HG02642 (cell line): ENCODE results near the gene HARS2.
"Not testable (repeated sequence)": the region's sequence is repeated elsewhere in the genome, so short reads cannot be mapped to it uniquely, and the experiment has no call there.

Experiments used
- ATAC-seq: cut with Tn5 transposase; IDR thresholded peaks from one replicate; pipeline ENCODE4 v1.9.1; 2021; ENCODE audit warnings: mild to moderate bottlenecking; ENCODE audit not compliant: unreplicated experiment, poor library complexity

Gene HARS2

DNA sequence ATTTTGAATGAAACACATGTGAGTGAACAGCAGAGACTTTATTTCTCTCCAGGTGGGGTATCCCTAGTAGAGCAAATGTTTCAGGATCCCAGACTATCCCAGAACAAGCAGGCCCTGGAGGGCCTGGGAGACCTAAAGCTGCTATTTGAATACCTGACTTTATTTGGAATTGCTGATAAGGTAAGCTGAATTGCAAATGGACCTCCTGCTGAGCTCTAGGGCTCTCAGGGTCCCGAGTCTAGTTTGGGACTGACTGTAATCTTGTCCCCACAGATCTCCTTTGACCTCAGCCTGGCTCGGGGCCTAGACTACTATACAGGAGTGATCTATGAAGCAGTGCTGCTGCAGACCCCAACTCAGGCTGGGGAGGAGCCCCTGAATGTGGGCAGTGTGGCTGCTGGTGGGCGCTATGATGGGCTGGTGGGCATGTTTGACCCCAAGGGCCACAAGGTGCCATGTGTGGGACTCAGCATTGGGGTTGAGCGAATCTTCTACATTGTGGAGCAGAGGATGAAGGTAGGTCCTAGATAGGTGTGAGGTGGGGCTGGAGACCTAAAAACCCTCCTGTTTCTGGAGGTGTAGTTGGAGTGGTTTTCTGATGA is 5.7 kb downstream of the HARS2 start:
- ATAC-seq: no peak

DNA sequence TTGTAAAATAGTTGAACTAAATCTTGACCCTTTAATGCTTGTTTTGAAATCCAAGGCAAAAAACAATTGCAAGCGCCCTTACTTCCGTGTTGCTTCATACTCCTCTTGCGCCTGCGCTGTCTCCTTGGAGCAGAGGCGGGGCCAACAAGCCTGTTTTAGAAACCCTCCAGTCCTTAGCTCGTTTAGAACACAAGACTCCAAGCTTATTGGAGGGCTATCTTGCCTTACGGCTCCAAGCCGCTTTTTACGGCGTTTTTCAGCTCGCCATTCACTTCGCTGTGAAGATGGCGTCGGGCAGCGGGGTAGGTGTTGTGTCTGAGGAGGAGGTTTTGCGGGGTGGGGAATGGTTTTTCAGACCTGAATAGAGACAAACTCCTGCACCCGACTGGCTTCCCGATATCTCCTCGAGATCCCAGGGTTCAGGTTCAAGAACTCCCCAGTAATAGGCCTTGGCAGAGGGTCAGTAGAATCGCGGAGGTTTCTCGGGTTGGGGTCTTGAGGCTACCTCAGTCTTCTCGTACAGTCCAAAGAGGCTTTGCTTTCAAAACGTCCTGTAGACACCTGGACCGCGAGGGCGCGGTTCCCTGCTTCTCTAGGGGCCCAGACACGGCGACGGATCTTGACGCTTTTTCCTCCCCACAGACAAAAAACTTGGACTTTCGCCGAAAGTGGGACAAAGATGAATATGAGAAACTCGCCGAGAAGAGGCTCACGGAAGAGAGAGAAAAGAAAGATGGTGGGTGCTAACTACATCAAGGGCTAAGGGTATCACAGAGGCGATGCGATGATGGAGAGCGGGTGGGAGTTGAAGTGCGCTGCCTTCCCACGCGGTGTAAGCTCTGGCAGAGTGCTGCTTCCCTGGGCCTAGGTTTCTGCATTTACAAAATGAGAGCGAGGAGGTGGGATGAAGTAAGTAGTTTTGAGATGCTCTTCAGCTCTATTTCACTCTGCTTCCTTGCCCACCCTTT is 9.2 kb downstream of the HARS2 start, which contains the start of gene ZMAT2:
Gene ZMAT2 (plus strand): TSS at position 271 of the 968 bp plus-strand sequence. CDS start 14 bp downstream, at position 285.
- ATAC-seq: peak; percentile 96

DNA sequence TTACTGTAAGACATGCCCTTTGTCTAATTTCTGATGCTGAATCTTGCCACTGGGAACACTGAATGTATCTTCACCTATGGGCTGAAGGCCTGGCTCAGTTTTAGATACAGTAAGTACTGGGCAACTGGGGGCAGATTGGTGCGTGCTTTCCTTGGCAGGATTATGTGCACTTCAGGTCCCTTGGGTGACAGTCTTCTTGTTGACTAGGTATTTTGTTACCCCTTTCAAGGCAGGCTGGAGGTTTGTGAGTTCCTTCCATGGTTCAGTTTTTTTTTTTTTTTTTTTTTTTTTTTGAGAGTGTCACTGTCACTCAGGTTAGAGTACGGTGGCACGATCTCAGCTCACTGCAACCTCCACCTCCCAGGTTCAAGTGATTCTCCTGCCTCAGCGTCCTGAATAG is 16.6 kb downstream of the HARS2 start:
- no peak for ATAC-seq

DNA sequence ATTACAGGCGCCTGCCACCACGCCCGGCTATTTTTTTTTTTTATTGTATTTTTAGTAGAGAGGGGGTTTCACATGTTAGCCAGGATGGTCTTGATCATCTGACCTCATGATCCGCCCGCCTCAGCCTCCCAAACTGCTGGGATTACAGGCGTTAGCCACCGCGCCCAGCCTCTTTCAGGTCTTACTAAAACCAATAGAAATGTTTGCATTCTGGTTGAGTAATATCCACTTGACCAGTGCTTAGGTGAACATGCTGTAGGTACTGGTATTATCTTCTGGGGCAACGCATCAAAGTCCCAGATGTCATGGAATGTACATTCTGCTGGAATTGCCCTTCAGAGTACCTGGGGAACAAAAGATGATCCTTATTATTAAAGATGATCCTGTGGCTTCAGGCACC is 17.5 kb downstream of the HARS2 start:
- not testable (repeated sequence) for ATAC-seq

DNA sequence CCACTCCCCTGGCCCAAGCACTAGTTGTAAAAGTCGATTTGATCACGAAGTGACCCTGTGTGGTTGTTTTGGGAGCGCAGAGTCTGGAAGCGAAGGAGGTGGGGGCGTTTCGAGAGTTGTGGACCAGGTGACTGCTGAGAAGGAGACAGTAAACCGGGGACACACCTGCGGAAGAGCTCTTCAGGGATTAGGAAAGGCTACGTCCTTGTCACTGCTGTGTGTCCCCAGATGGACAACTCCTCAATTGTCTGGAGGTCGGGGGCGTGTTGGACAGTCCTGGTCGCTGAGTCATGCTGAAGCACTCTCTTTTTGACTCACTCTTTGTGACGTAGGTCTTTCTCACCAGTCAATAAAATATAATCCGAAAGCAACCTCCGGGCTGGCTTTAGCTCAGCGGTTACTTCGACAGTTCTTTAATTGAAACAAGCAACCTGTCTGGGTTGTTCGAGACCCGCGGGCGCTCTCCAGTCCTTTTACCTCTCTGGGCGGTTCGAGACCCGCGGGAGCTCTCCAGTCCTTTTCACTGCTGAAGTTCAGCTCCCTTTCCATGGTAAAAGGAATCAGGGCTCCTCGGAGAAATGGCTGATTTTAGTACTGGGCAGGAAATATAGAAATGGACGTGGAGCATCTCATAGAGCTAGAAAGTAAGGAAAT is 19.8 kb downstream of the HARS2 start:
- peak; percentile 88 for ATAC-seq

DNA sequence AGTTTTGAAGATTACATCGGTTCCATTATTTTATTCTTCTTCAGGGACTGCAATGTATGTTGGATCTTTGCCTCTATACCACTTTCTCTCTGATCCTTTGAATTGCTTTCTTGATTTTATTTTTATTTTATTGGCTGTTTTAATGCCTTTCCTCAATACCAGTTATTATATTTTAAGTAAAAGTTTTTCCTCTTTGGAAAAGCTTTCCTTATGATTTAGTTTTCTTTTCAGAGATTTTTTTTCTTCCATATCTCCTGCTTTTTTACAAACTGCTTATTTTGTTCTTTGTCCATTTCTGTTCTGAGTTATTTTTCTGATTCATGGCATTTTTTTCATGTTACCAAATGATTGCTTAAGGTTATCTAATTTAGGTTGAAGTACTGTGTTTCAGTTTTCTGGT is 20.5 kb downstream of the HARS2 start:
- no peak for ATAC-seq

DNA sequence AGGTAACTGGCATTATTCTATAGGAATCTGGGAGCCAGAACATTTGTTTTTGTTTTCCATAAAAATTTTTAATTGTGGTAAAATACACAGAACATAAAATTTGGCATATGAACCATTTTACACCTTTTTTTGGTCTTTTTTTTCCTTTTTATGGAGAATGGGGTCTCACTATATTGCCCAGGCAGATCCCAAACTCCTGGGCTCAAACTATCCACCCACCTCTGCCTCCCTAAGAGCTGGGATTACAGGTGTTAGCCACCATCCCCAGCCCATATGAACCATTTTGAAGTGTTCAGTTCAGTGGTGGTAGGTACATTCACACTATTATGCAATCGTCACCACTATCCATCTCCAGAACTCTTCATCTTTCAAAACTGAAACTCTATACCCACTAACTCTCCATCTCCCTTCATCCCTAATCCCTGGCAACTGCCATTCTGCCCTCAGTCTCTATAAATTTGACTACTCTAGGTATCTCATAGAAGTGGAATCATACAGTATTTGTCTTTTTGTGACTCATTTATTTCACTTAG is 22.4 kb downstream of the HARS2 start:
- no peak for ATAC-seq

DNA sequence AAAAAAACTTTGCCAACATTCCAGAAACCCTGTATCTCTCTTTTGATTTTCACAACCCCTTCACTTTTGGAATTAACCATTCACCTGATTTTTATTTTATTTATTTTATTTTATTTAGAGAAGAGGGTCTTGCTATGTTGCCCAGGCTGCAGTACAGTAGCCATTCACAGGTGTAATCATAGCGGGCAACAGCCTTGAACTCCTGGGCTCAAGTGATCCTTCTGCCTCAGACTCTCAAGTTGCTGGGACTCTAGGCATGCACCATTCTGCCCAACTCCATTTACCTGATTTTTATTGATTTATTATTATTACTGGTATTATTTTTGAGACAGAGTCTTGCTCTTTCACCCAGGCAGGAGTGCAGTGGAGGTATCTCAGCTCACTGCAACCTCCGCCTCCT is 25.0 kb downstream of the HARS2 start:
- ATAC-seq: not testable (repeated sequence)

DNA sequence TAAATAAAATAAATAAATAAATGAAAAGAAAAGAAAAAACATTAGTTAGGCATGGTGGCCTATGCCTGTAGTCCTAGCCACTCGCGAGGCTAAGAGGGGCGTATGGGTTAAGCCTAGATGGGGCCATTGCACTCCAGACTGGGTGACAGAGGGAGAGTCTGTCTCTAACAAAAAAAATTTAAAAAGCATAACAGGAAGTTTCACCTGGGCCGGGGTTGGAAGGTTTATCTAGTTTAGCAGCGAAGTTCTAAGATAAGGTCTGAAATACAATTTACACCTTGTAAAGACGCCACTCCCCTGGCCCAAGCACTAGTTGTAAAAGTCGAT is 27.0 kb downstream of the HARS2 start:
- ATAC-seq: no peak

DNA sequence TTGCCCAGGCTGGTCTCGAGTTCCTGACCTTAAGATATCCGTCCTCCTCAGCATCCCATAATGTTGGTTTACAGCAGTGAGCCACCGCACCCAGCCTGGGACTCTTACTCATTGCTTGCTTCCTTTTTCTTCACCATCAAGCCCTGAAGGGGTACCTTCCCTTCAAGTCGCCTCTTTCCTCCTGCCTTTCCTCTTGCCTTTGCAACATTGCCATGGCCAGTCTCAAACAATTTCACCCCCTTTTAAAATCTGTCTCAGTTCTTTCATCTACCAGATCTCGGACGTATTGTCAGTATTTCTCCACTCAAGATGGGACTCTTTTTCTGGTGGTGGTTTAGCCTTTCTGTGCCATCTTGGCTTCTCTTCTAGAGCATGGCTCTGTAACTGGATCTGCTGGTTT is 29.5 kb downstream of the HARS2 start:
- not testable (repeated sequence) for ATAC-seq

DNA sequence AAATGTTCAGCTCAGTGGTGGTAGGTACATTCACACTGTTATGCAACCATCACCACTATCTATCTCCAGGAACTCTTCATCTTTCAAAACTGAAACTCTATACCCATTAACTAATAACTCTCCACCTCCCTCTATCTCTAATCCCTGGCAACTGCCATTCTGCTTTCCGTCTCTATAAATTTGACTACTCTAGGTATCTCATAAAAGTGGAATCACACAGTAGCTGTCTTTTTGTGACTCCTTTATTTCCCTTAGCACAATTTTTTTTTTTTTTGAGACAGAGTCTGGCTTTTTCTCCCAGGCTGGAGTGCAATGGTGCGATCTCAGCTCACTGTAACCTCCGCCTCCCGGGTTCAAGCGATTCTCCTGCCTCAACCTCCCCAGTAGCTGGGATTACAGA is 30.1 kb downstream of the HARS2 start:
- ATAC-seq: not testable (repeated sequence)

DNA sequence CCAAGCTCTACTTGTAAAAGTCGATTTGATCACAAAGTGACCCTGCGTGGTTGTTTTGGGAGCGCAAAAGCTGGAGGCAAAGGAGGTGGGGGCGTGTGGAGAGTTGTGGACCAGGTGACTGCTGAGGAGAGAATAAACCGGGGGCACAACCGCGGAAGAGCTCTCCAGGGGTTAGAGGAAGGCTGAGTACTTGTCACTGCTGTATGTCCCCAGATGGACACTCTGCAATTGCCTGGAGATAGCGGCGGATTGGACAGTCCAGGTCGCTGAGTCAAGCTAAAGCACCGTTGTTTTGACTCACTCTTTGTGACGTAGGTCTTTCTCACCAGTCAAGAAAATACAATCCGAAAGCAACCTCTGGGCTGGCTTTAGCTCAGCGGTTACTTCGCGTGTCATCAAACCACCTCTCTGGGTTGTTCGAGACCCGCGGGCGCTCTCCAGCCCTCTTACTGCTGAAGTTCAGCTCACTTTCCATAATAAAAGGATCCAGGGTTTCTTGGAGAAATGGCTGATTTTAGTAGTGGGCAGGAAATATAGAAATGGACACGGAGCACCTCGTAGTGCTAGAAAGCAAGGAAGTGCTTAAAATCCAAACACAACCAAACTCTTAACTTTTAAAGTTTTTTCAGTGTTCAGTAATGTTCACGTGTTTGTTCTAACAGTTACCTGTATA is 34.7 kb downstream of the HARS2 start:
- peak; percentile 89 for ATAC-seq

DNA sequence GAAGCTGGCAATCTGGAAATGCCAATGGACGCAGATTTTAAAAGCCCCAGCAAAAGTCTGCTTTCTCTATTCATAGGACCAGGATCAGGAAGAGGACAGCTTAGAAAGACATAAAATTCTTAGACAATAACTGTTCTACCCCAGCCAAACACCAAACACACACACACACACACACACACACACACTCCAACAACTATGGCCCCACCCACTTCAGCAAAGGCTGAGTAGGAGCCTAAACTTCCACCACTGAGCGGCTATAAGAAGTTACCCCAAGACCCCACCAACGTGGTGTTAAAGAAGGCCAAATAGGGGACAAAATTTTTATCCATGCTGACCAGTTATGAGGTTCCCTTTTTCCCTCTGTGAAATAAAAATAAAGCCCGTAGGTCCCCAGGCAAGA is 41.8 kb downstream of the HARS2 start:
- no peak for ATAC-seq

DNA sequence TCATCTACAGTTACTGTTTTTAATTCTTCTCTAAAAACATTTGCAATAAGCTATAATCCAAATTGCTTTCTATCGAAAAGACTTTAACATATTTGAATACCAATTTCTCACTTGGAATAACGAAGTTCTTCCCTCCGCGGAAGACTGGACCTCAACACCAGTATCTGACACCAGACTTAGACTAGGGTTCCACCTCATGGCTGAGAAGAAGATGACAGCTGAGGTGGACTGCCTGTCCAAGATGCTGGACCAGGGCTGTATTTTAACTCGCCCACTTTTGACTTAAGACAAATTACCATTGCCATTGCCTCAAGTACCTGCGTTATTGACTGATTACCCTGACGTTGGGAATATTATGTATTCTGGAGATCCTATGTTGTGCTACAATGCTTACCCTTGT is 43.1 kb downstream of the HARS2 start:
- ATAC-seq: no peak

DNA sequence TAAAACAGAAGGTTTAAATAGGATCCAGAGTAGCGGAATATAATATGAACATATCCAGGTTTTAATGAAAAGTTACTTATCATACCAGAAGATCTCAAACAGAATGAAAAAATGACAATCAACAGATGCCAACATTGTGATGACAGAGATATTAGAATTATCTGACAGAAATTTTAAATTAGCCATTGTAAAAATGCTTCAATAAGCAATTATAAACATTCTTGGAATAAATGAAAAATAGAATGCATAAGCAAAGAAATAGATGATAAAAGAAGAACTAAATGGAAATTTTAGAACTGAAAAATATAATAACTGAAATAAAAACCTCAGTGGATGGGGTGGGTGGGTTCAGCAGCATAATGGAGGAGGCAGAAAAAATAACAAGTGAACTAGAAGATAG is 46.2 kb downstream of the HARS2 start:
- ATAC-seq: no peak

DNA sequence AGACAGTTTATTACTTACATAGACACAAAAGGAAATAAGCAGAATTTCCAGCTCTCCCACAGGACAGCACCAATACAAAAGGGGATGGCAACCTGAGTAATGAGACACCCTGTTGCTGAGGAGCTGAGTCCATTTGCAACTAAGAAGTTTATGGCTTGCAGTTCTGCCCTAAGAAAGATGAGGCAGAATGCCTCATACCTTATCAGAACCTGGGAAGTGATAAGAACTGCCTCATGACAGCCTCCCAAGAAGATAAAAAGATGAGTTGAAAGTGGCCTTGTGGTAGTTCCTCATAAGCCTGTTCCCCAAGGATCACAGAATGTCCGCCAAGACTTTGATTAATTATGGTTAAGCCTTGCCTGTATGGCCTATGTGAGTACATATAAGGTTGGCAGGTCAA is 50.7 kb downstream of the HARS2 start:
- ATAC-seq: no peak
